Liver (tissue), 9 donors: ENCODE results near the gene MYO15B. TPM values are rescaled to one million over a fixed set of nuclear protein-coding genes. Genes with fewer than 3 reads are reported as not detected.

ENCODE experiments used
- DNase-seq: peaks from one replicate; pipeline ENCODE4 v3.0.0-alpha.2; 2017; ENCODE audit warnings: low spot score
- H3K27ac ChIP-seq, 2 donors: one replicate each; pipeline ENCODE4 v1.7.0; 2013; ENCODE audit warnings: inconsistent platforms in 2 of 2, low read length in 2 of 2, control low read depth in 1 of 2, low read depth in 1 of 2, mild to moderate bottlenecking in 1 of 2
- H3K27me3 ChIP-seq, 4 donors: one replicate each; pipeline versions ENCODE4 v1.6.1 to v1.7.0; 2013; ENCODE audit warnings: low read length in 3 of 4, inconsistent platforms in 1 of 4, mild to moderate bottlenecking in 1 of 4, moderate library complexity in 1 of 4; ENCODE audit not compliant: control insufficient read depth in 4 of 4, insufficient read depth in 4 of 4
- H3K36me3 ChIP-seq, 4 donors: one replicate each; pipeline versions ENCODE4 v1.6.1 to v1.7.0; 2013; ENCODE audit warnings: low read length in 3 of 4, mild to moderate bottlenecking in 3 of 4, low read depth in 1 of 4, moderate library complexity in 1 of 4; ENCODE audit not compliant: control insufficient read depth in 4 of 4, insufficient read depth in 3 of 4
- H3K4me1 ChIP-seq, 4 donors: one replicate each; pipeline versions ENCODE4 v1.6.1 to v1.7.0; 2013; ENCODE audit warnings: low read length in 3 of 4, mild to moderate bottlenecking in 3 of 4, moderate library complexity in 1 of 4; ENCODE audit not compliant: control insufficient read depth in 4 of 4, insufficient read depth in 4 of 4
- H3K4me3 ChIP-seq, 3 donors: one replicate each; pipeline versions ENCODE4 v1.6.1 to v1.7.0; 2013; ENCODE audit warnings: low read length in 3 of 3, control low read depth in 1 of 3, low read depth in 1 of 3, mild to moderate bottlenecking in 1 of 3
- H3K9ac ChIP-seq, 2 donors: one replicate each; pipeline ENCODE4 v1.7.0; 2013; ENCODE audit warnings: low read length in 2 of 2, mild to moderate bottlenecking in 2 of 2, moderate library complexity in 2 of 2, control low read depth in 1 of 2, low read depth in 1 of 2
- H3K9me3 ChIP-seq, 4 donors: one replicate each; pipeline versions ENCODE4 v1.6.1 to v1.7.0; 2013; ENCODE audit warnings: low read length in 3 of 4; ENCODE audit not compliant: control insufficient read depth in 4 of 4
- FOXA1 ChIP-seq: IDR thresholded peaks from 2 replicates; pipeline ENCODE4 v1.6.1; 2016; ENCODE audit warnings: antibody characterized with exemption
- FOXA2 ChIP-seq: IDR thresholded peaks from 2 replicates; pipeline ENCODE4 v1.6.1; 2016; ENCODE audit warnings: antibody characterized with exemption
- GABPA ChIP-seq, 2 donors: IDR thresholded peaks in 1 of 2; conservative IDR thresholded peaks in 1 of 2; 2 replicates each; pipeline ENCODE4 v1.6.1; 2016; ENCODE audit warnings: antibody characterized with exemption in 2 of 2, mild to moderate bottlenecking in 1 of 2, moderate library complexity in 1 of 2
- HNF4A ChIP-seq, 2 donors: conservative IDR thresholded peaks; 2 replicates each; pipeline ENCODE4 v1.6.1; 2016; ENCODE audit warnings: antibody characterized with exemption in 2 of 2, mild to moderate bottlenecking in 2 of 2
- HNF4G ChIP-seq: IDR thresholded peaks from 2 replicates; pipeline ENCODE4 v1.6.1; 2016; ENCODE audit warnings: antibody characterized with exemption
- JUND ChIP-seq, 2 donors: IDR thresholded peaks; 2 replicates each; pipeline ENCODE4 v1.6.1; 2016; ENCODE audit warnings: antibody characterized with exemption in 2 of 2
- MAX ChIP-seq: IDR thresholded peaks from 2 replicates; pipeline ENCODE4 v1.6.1; 2016; ENCODE audit warnings: antibody characterized with exemption
- NR2F2 ChIP-seq: IDR thresholded peaks from 2 replicates; pipeline ENCODE4 v1.6.1; 2016; ENCODE audit warnings: antibody characterized with exemption
- RXRA ChIP-seq, 2 donors: IDR thresholded peaks; 2 replicates each; pipeline ENCODE4 v1.6.1; 2017 to 2018; ENCODE audit warnings: antibody characterized with exemption in 2 of 2, mild to moderate bottlenecking in 1 of 2
- SP1 ChIP-seq: IDR thresholded peaks from 2 replicates; pipeline ENCODE4 v1.6.1; 2018; ENCODE audit warnings: antibody characterized with exemption, mild to moderate bottlenecking
- WGBS: extraction: QIAGEN DNeasy Blood & Tissue Kit; methylation state at CpG from one replicate; pipeline ENCODE4 v1.1.7; 2013; 5-methylcytosine and 5-hydroxymethylcytosine counted together
- polyA plus RNA-seq, 2 donors: library from polyadenylated mRNA; stranded (reverse) in 1 of 2; unstranded in 1 of 2; fragments of 200-250 nt in 1 of 2; fragments of >200 nt in 1 of 2; fragmentation: Nextera tagmentation in 1 of 2; extraction: Ambion mirVana in 1 of 2; gene quantifications; one replicate each; pipeline versions ENCODE4 v1.2.1 to v1.2.3, GENCODE V29; 2013 to 2015
- total RNA-seq, 2 donors: library from RNA; depleted of rRNA; stranded (reverse); fragments of >200 nt; gene quantifications; one replicate each; pipeline ENCODE4 v1.2.3, GENCODE V29; 2014
- TF ChIP-seq, protein P1 (sequence below): IDR thresholded peaks from 2 replicates; pipeline ENCODE4 v1.6.1; 2016; ENCODE audit warnings: antibody characterized with exemption
- TF ChIP-seq, protein P2 (sequence below): IDR thresholded peaks from 2 replicates; pipeline ENCODE4 v1.6.1; 2016; ENCODE audit warnings: antibody characterized with exemption
- TF ChIP-seq, protein P3 (sequence below): IDR thresholded peaks from 2 replicates; pipeline ENCODE4 v1.6.1; 2016; ENCODE audit warnings: antibody characterized with exemption, mild to moderate bottlenecking
- donor health status: healthy.
- donor health status: healthy.
- donor health status: healthy.
- donor health status: healthy.
- donor health status: healthy.

Gene MYO15B
- total and polyA plus RNA-seq, 4 donors = 13.3 to 34.4 (median 18.0) TPM

DNA sequence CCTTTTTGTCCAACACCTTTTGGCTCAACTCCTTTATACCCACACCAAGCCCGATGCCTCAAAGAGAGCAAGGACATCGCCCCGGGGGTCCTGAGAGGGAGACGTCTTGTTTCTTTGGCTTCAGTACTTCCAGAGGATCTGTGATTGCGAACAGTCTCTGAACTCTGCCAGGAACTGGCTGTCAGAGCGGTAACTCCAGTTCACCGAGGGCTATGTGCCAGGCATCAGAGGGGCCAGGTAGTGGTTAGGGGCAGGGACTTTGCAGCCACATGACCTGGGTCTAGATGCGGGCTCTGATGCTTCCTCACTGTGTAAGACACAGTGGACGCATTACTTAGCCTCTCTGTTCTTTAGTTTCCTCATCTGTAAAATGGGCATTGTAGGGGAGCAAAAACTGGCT lies 40.5 kb upstream of the MYO15B start (continued):
- TF ChIP-seq, protein P1, sequence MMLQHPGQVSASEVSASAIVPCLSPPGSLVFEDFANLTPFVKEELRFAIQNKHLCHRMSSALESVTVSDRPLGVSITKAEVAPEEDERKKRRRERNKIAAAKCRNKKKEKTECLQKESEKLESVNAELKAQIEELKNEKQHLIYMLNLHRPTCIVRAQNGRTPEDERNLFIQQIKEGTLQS = no peak
- TF ChIP-seq HNF4G (no peak), FOXA2 (no peak), HNF4A (conservative IDR thresholded peaks at IDR 0.05) (no peak), RXRA (IDR thresholded peaks at IDR 0.05) (no peak)
- TF ChIP-seq, protein P2, sequence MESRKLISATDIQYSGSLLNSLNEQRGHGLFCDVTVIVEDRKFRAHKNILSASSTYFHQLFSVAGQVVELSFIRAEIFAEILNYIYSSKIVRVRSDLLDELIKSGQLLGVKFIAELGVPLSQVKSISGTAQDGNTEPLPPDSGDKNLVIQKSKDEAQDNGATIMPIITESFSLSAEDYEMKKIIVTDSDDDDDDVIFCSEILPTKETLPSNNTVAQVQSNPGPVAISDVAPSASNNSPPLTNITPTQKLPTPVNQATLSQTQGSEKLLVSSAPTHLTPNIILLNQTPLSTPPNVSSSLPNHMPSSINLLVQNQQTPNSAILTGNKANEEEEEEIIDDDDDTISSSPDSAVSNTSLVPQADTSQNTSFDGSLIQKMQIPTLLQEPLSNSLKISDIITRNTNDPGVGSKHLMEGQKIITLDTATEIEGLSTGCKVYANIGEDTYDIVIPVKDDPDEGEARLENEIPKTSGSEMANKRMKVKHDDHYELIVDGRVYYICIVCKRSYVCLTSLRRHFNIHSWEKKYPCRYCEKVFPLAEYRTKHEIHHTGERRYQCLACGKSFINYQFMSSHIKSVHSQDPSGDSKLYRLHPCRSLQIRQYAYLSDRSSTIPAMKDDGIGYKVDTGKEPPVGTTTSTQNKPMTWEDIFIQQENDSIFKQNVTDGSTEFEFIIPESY = no peak

DNA sequence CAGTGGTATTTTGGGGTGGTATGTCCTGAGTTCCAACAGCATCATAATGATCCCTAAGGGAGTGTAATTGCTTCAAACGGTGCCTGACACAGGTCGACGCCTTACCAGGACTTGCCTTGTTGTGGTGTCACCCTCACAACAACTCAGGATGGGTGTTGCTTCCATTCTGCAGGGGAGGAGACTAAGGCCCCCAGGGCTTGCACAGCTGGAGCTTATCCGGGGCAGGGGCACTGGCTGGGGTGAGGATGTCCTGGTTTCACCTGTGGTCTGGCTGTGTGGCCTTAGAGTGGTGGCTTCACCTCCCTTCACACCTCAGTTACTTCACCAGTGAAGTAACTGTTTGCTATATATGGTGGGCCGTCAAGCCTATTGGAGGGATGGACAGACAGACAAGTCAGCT lies 38.8 kb upstream of the MYO15B start:
- Histone ChIP-seq H3K27ac (no peak overlapping the region), H3K36me3 (peaks cover 0 to 6% (median 3%) of the 10 kb centered on the region in 4 donors), H3K4me1 (peaks cover 0 to 5% (median 0%) of the 10 kb centered on the region in 4 donors), H3K4me3 (no peak overlapping the region), H3K9me3 (no peaks in the 10 kb centered on the region), H3K9ac (no peak overlapping the region), H3K27me3 (no peaks in the 10 kb centered on the region)
- TF ChIP-seq FOXA2 (no peak), HNF4G (no peak), GABPA (IDR thresholded peaks at IDR 0.05 in 1 of 2, conservative IDR thresholded peaks at IDR 0.05 in 1 of 2) (no peak), JUND (IDR thresholded peaks at IDR 0.05) (no peak), MAX (no peak), FOXA1 (no peak), NR2F2 (no peak), HNF4A (conservative IDR thresholded peaks at IDR 0.05) (no peak)
- TF ChIP-seq, protein P3, sequence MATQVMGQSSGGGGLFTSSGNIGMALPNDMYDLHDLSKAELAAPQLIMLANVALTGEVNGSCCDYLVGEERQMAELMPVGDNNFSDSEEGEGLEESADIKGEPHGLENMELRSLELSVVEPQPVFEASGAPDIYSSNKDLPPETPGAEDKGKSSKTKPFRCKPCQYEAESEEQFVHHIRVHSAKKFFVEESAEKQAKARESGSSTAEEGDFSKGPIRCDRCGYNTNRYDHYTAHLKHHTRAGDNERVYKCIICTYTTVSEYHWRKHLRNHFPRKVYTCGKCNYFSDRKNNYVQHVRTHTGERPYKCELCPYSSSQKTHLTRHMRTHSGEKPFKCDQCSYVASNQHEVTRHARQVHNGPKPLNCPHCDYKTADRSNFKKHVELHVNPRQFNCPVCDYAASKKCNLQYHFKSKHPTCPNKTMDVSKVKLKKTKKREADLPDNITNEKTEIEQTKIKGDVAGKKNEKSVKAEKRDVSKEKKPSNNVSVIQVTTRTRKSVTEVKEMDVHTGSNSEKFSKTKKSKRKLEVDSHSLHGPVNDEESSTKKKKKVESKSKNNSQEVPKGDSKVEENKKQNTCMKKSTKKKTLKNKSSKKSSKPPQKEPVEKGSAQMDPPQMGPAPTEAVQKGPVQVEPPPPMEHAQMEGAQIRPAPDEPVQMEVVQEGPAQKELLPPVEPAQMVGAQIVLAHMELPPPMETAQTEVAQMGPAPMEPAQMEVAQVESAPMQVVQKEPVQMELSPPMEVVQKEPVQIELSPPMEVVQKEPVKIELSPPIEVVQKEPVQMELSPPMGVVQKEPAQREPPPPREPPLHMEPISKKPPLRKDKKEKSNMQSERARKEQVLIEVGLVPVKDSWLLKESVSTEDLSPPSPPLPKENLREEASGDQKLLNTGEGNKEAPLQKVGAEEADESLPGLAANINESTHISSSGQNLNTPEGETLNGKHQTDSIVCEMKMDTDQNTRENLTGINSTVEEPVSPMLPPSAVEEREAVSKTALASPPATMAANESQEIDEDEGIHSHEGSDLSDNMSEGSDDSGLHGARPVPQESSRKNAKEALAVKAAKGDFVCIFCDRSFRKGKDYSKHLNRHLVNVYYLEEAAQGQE = no peak
- 82% methylated on average over 5 of the region's 5 CpGs for WGBS
- DNase-seq = no peak

DNA sequence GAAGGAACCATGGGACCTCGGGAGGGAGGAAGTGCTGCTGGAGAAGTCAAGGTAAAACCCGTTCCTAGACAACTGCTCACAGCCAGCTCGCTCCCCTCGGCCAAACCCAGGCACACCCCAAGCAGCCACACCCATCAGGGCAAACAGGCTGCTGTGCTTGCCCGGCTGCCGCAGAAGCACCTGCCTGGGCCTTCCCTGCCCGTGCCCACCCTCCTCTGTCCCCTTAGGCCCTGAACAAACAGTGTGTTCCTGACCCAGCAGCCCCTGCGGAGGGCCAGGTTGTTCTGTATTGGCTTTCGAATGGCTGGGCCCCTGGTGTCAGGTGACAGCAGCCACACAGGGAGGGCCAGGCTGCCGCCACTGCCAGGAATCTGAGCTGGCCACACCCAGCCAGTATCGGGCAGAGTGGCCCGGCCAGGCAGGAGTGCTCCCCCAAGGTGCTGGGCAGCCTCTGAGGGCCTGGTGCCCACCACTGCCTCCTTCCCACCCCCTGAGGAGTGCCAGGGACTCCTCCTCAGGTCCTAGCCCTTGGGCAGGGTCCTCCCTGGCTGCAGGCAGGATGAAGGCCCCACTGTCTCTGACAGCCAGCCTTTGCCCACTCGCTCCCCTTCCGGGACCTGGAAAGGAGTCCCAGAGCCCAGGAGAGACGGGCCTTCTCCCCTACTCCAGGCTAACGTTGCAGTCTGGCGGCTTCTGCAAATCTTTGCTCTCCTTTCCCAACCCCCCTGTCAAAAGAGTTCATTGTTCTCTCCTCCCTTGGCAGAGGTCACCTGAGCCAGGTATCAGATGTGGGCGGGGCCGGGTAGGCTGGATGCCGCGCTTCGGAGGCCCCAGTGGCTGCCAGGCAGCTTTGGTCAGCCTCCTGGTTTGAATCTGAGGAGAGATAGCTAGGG lies 38.1 kb upstream of the MYO15B start:
- Histone ChIP-seq H3K27ac (peak overlapping the region in 1 of 2 donors; percentile 53), H3K9me3 (no peaks in the 10 kb centered on the region), H3K36me3 (peaks cover 0 to 6% (median 2%) of the 10 kb centered on the region in 4 donors), H3K4me3 (no peak overlapping the region), H3K9ac (no peak overlapping the region), H3K4me1 (peaks cover 0 to 5% (median 0%) of the 10 kb centered on the region in 4 donors), H3K27me3 (no peaks in the 10 kb centered on the region)
- TF ChIP-seq HNF4G (no peak), SP1 (peak; percentile 17), MAX (no peak), FOXA1 (no peak)
- 72% methylated on average over 22 of the region's 22 CpGs for WGBS
- DNase-seq = peak; percentile 46
